K562 (cell line): ENCODE results near the gene C6orf62. TPM values are rescaled to one million over a fixed set of nuclear protein-coding genes. Genes with fewer than 3 reads are reported as not detected.
A peak's percentile ranks its signal among the peaks of the same experiment; 100 is the strongest.

Experiments
- ATAC-seq: fragments of 200-7000 bp; cut with Tn5 transposase; 3 replicates; pipeline ENCODE4 v1.9.1; 2020; ENCODE audit warnings: moderate library complexity
- BruUV-seq: library from RNA; stranded (reverse); fragments of 400-500 nt; replicated peaks from 2 replicates; lab custom pipeline; 2021; lab: Mats Ljungman, UMichigan
- CTCF ChIA-PET: fragments of 300-600 bp; formaldehyde crosslinking; extraction: SDS; loops from one replicate; lab custom pipeline; 2021; ENCODE audit warnings: low intra/inter-chr PET ratio; lab: Yijun Ruan, JAX
- POLR2A ChIA-PET: fragments of 300-600, 350-650 bp; sonication (Branson Sonifier 250); formaldehyde crosslinking; extraction: SDS; loops from one replicate; lab custom pipeline; 2021; ENCODE audit warnings: antibody characterized with exemption, inconsistent platforms; lab: Yijun Ruan, JAX
- DNase-seq, 4 experiments: peaks; one replicate each; pipeline versions ENCODE4 v3.0.0 to v3.0.0-alpha.2; 2011 to 2018; ENCODE audit warnings: low spot score in 3 of 4, mixed read lengths in 3 of 4; ENCODE audit errors: extremely low read depth in 1 of 4
- FAIRE-seq: peaks from 2 replicates; lab custom pipeline; 2011; peaks lifted over from hg19 to GRCh38; lab: Jason Lieb, UNC
- H2AFZ ChIP-seq: 2 replicates; pipeline ENCODE4 v1.6.0; 2011; ENCODE audit warnings: low read depth, low read length, control low read depth, inconsistent platforms
- H3K27ac ChIP-seq: fragments of 200-600 bp; 3 replicates; pipeline ENCODE4 v1.8.0; 2011; ENCODE audit warnings: low read depth, mild to moderate bottlenecking, control low read depth, inconsistent platforms, low read length, moderate library complexity, mixed read lengths; ENCODE audit errors: extremely low read depth
- H3K27me3 ChIP-seq, 2 experiments: fragments of 300-600 bp in 1 of 2; 2 replicates in 1 of 2; 3 replicates in 1 of 2; pipeline versions ENCODE4 v1.6.0 to v1.8.0; 2011; ENCODE audit warnings: inconsistent platforms in 2 of 2, low read length in 2 of 2, mild to moderate bottlenecking in 1 of 2, mixed read lengths in 1 of 2, moderate library complexity in 1 of 2; ENCODE audit not compliant: control insufficient read depth in 2 of 2, insufficient read depth in 2 of 2
- H3K36me3 ChIP-seq: fragments of 300-600 bp; 3 replicates; pipeline ENCODE4 v1.8.0; 2011; ENCODE audit warnings: mild to moderate bottlenecking, low read length, inconsistent platforms; ENCODE audit not compliant: control insufficient read depth, insufficient read depth
- H3K4me1 ChIP-seq, 2 experiments: fragments of 200-600 bp in 1 of 2; replicated peaks in 1 of 2; 2 replicates in 1 of 2; 3 replicates in 1 of 2; pipeline versions ENCODE4 v1.5.1 to v1.8.0; 2011; ENCODE audit warnings: inconsistent platforms in 2 of 2, low read length in 2 of 2, mild to moderate bottlenecking in 1 of 2, mixed read lengths in 1 of 2, moderate library complexity in 1 of 2; ENCODE audit not compliant: control insufficient read depth in 2 of 2, insufficient read depth in 2 of 2
- H3K4me2 ChIP-seq: 2 replicates; pipeline ENCODE4 v1.6.1; 2011; ENCODE audit warnings: low read length, control low read depth, inconsistent platforms, mixed read lengths; ENCODE audit not compliant: insufficient read depth
- H3K4me3 ChIP-seq: fragments of 200-600 bp; sonication (generic), shearing (Covaris generic); 2 replicates; pipeline ENCODE4 v1.5.1; 2016; ENCODE audit warnings: control low read depth, inconsistent platforms
- H3K79me2 ChIP-seq: fragments of 200-600 bp; 3 replicates; pipeline ENCODE4 v1.8.0; 2011; ENCODE audit warnings: low read length, inconsistent platforms; ENCODE audit not compliant: control insufficient read depth, insufficient read depth
- H3K9ac ChIP-seq, 2 experiments: 2 replicates each; pipeline versions ENCODE4 v1.6.0 to v1.6.1; 2011; ENCODE audit warnings: low read depth in 2 of 2, low read length in 2 of 2, control low read depth in 1 of 2, inconsistent platforms in 1 of 2, mild to moderate bottlenecking in 1 of 2, mixed read lengths in 1 of 2; ENCODE audit not compliant: insufficient read depth in 1 of 2
- H3K9me1 ChIP-seq: one replicate; pipeline ENCODE4 v1.6.0; 2011; ENCODE audit warnings: inconsistent platforms, mild to moderate bottlenecking, low read length, moderate library complexity; ENCODE audit not compliant: control insufficient read depth, insufficient read depth
- H3K9me3 ChIP-seq: replicated peaks from 2 replicates; pipeline ENCODE4 v1.5.1; 2011; ENCODE audit warnings: low read depth, low read length, inconsistent platforms; ENCODE audit not compliant: control insufficient read depth, insufficient read depth
- H4K20me1 ChIP-seq: replicated peaks from 2 replicates; pipeline ENCODE4 v1.6.1; 2011; ENCODE audit warnings: low read length, inconsistent platforms, mixed read lengths; ENCODE audit not compliant: control insufficient read depth, insufficient read depth
- CREB3 ChIP-seq: fragments of 450-650 bp; conservative IDR thresholded peaks from 2 replicates; pipeline ENCODE4 v1.6.1; 2016; ENCODE audit warnings: missing genetic modification characterization, low read depth, mild to moderate bottlenecking, missing compliant biosample characterization, moderate library complexity
- FOXK2 ChIP-seq, 2 experiments: fragments of 450-650 bp; IDR thresholded peaks in 1 of 2; conservative IDR thresholded peaks in 1 of 2; 2 replicates each; pipeline ENCODE4 v1.6.1; 2016; ENCODE audit warnings: low read depth in 2 of 2, mild to moderate bottlenecking in 1 of 2
- KLF16 ChIP-seq: IDR thresholded peaks from 2 replicates; pipeline ENCODE4 v1.6.1; 2016; ENCODE audit warnings: antibody characterized with exemption
- NR0B1 ChIP-seq: fragments of 450-650 bp; IDR thresholded peaks from one replicate; pipeline ENCODE4 v1.6.1; 2018; ENCODE audit warnings: mild to moderate bottlenecking, moderate library complexity; ENCODE audit not compliant: partially characterized antibody
- TARDBP ChIP-seq: fragments of 450-650 bp; IDR thresholded peaks from 2 replicates; pipeline ENCODE4 v1.6.1; 2016
- TSHZ1 ChIP-seq: fragments of 250-450 bp; sonication (Bioruptor Pico); IDR thresholded peaks from 2 replicates; pipeline ENCODE4 v1.4.0; 2020; ENCODE audit warnings: mild to moderate bottlenecking, moderate library complexity
- ZNF133 ChIP-seq: fragments of 250-450 bp; sonication (Bioruptor Pico); IDR thresholded peaks from 2 replicates; pipeline ENCODE4 v1.4.0; 2020; ENCODE audit warnings: mild to moderate bottlenecking
- ZNF253 ChIP-seq: fragments of 250-450 bp; sonication (Bioruptor Pico); conservative IDR thresholded peaks from 2 replicates; pipeline ENCODE4 v1.6.1; 2021; ENCODE audit warnings: mild to moderate bottlenecking
- WGBS: fragments of 100-300 bp; shearing (Covaris generic); methylation state at CpG from one replicate; pipeline ENCODE4 v1.1.6; 2016; ENCODE audit warnings: low coverage, mixed read lengths; ENCODE audit not compliant: insufficient coverage; ENCODE audit errors: missing lambda C conversion rate; 5-methylcytosine and 5-hydroxymethylcytosine counted together
- in situ Hi-C: fragments of 300-500 bp; cut with MboI; formaldehyde crosslinking; loops from 4 replicates; pipeline ENCODE4 v1.15.0; 2018; ENCODE audit warnings: inconsistent platforms, mixed read lengths
- intact Hi-C: fragments of 100-400 bp; cut with micrococcal nuclease; formaldehyde crosslinking; loops from 2 replicates; pipeline ENCODE4 v1.14.2; 2022
- polyA plus RNA-seq, 8 experiments: library from polyadenylated mRNA; depleted of rRNA in 4 of 8; stranded (reverse) in 5 of 8; unstranded in 3 of 8; fragments of >200 nt; fragmentation: Nextera tagmentation in 2 of 8; fragmentation: Illumina TruSeq in 1 of 8; extraction: Ambion mirVana in 2 of 8; extraction: Trizol in 1 of 8; gene quantifications; 2 replicates each; pipeline versions ENCODE4 v1.2.1 to v1.2.3, GENCODE V29; 2011 to 2014; ENCODE audit warnings: inconsistent platforms in 1 of 8, missing spikeins in 1 of 8
- total RNA-seq, 7 experiments: library from RNA; depleted of rRNA in 6 of 7; stranded (reverse); fragments of >200 nt in 6 of 7; fragmentation: Illumina TruSeq in 2 of 7; extraction: Trizol in 2 of 7; gene quantifications; 2 replicates each; pipeline versions ENCODE4 v1.2.1 to v1.2.3, GENCODE V29; 2011 to 2021; ENCODE audit warnings: low replicate concordance in 1 of 7

C6orf62 gene
- total and polyA plus RNA-seq, 9 of the 15 experiments (the other 6 are each of a cell fraction or from before 2014, with no cell fraction given) = 48.5 to 579 (median 111) TPM

DNA sequence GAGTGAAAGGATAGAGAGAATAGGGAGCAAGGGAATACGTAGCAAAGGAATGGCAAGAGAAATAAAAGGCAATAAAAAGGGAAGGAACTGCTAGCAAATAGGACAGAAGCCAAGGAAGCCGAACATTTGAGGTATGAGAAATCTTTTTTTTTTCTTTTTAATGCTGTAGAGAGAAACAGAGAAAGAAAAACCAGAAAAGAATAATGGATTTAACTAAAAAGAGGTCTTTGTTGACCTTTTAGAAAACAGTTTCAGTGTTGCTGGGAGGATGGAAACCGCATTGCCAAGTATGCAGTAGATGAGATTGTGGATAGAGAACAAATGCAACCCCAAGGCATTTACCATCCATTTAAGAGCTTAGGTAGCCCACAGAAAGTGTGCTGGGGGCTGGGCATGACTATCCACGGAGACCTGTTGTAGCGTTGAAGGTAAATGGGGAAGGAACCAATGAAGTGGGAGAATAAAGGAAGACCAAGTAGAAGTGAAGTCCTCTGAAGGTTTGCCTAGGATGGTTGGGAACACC, 23.3 kb upstream of the C6orf62 start:
- Histone ChIP-seq H3K27ac (no peak overlapping the region), H3K4me2 (no peak overlapping the region), H3K36me3 (no peaks in the 10 kb centered on the region), H3K4me1 (peaks cover 0 to 14% of the 10 kb centered on the region in 2 experiments; a peak in 4 of 5 replicates), H2AFZ (peak overlapping the region; percentile 88; the same call in 1 of the 2 replicates), H3K9me3 (no peaks in the 10 kb centered on the region), H3K79me2 (no peaks in the 10 kb centered on the region), H3K9ac (no peak overlapping the region), H3K27me3 (no peaks in the 10 kb centered on the region), H3K9me1 (no peaks in the 10 kb centered on the region), H4K20me1 (no peaks in the 10 kb centered on the region), H3K4me3 (no peak overlapping the region)
- ChIA-PET POLR2A (interaction anchor here (0.7 to 1.2 kb wide), 3 partner anchors 11 to 48 kb away, joined by 3 to 6 read pairs (median 3); no protein-coding TSS in a partner anchor), CTCF (no interaction called here)
- in situ Hi-C loops = no loop called here
- no TSS peak for BruUV-seq
- intact Hi-C loops = no loop called here
- 75% methylated on average over 5 of the region's 5 CpGs for WGBS
- FAIRE-seq = no peak
- DNase-seq = no peak
- ATAC-seq = no peak
- TF ChIP-seq CREB3 (tag) (no peak), FOXK2 (conservative IDR thresholded peaks at IDR 0.05 in 1 of 2, IDR thresholded peaks at IDR 0.05 in 1 of 2; ENCODE audit: low read depth in 2 of 2) (no peak), ZNF133 (CRISPR knock-in tag) (no peak)

DNA sequence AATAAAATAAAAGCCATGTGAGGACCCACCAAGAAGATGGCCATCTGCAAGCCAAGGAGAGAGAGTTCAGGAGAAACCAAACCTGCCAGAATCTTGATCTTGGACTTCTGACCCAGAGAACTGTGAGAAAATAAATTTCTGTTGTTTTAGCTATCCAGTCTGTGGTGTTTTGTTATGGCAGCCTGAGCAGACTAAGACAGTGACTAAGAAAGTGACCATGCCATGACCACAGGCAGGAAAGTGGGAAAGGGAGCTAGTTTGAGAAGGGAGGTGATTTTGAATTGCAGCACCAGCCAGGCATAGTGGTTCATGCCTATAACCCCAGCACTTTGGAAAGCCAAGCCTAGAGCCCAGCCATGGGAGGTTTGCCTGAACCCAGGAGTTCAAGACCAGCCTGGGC, 21.9 kb upstream of the C6orf62 start:
- Histone ChIP-seq H3K4me3 (no peak overlapping the region), H3K4me1 (peaks cover 0 to 14% of the 10 kb centered on the region in 2 experiments; a peak in 4 of 5 replicates), H2AFZ (no peak overlapping the region; the same call in 1 of the 2 replicates), H4K20me1 (no peaks in the 10 kb centered on the region), H3K27ac (no peak overlapping the region), H3K9me3 (no peaks in the 10 kb centered on the region), H3K9ac (no peak overlapping the region), H3K27me3 (no peaks in the 10 kb centered on the region), H3K9me1 (no peaks in the 10 kb centered on the region), H3K79me2 (no peaks in the 10 kb centered on the region), H3K4me2 (no peak overlapping the region), H3K36me3 (no peaks in the 10 kb centered on the region)
- intact Hi-C loops = no loop called here
- in situ Hi-C loops = no loop called here
- FAIRE-seq (no peak), ATAC-seq (no peak), DNase-seq (no peak)
- ChIA-PET CTCF (no interaction called here), POLR2A (no interaction called here)
- no TSS peak for BruUV-seq
- TF ChIP-seq KLF16 = no peak
- no peak for TF ChIP-seq TARDBP
- no peak for TF ChIP-seq NR0B1
- TF ChIP-seq ZNF253 (CRISPR knock-in tag) = no peak
- no peak for TF ChIP-seq TSHZ1 (CRISPR knock-in tag)
